H9 (cell line): ENCODE results near the gene ANKRD29. TPM values are rescaled to one million over a fixed set of nuclear protein-coding genes. Genes with fewer than 3 reads are reported as not detected.

ENCODE experiments used
- DNase-seq: peaks from one replicate; pipeline ENCODE4 v3.0.0-alpha.2; 2017
- H2AFZ ChIP-seq: one replicate; pipeline ENCODE4 v1.6.1; 2013; ENCODE audit warnings: mild to moderate bottlenecking, low read length, control low read depth, moderate library complexity
- H2AK5ac ChIP-seq: 2 replicates; pipeline ENCODE4 v1.6.1; 2013; ENCODE audit warnings: low read length, control low read depth, mixed read lengths; ENCODE audit not compliant: insufficient read length
- H2BK120ac ChIP-seq: one replicate; pipeline ENCODE4 v1.6.1; 2013; ENCODE audit warnings: low read depth, mild to moderate bottlenecking, low read length, control low read depth, inconsistent platforms; ENCODE audit not compliant: poor library complexity, severe bottlenecking
- H2BK12ac ChIP-seq: 2 replicates; pipeline ENCODE4 v1.6.1; 2013; ENCODE audit warnings: low read length, control low read depth, mixed read lengths, low read depth; ENCODE audit not compliant: insufficient read length
- H2BK15ac ChIP-seq: 2 replicates; pipeline ENCODE4 v1.6.1; 2013; ENCODE audit warnings: low read depth, low read length, control low read depth
- H2BK20ac ChIP-seq: one replicate; pipeline ENCODE4 v1.6.1; 2013; ENCODE audit warnings: low read depth, mild to moderate bottlenecking, low read length, control low read depth, inconsistent platforms; ENCODE audit not compliant: poor library complexity, severe bottlenecking
- H2BK5ac ChIP-seq: 2 replicates; pipeline ENCODE4 v1.6.1; 2013; ENCODE audit warnings: low read length, control low read depth, mixed read lengths; ENCODE audit not compliant: insufficient read length
- H3K14ac ChIP-seq: 2 replicates; pipeline ENCODE4 v1.6.1; 2013; ENCODE audit warnings: low read length, control low read depth; ENCODE audit not compliant: insufficient read depth
- H3K18ac ChIP-seq: 2 replicates; pipeline ENCODE4 v1.6.1; 2013; ENCODE audit warnings: low read depth, mild to moderate bottlenecking, mixed read lengths, low read length, control low read depth; ENCODE audit not compliant: insufficient read length
- H3K23ac ChIP-seq: 2 replicates; pipeline ENCODE4 v1.6.1; 2013; ENCODE audit warnings: low read length, control low read depth, mixed read lengths, low read depth; ENCODE audit not compliant: insufficient read length
- H3K23me2 ChIP-seq: 2 replicates; pipeline ENCODE4 v1.6.1; 2013; ENCODE audit warnings: low read depth, mild to moderate bottlenecking, mixed read lengths, low read length, control low read depth; ENCODE audit not compliant: insufficient read length, poor library complexity, severe bottlenecking
- H3K27ac ChIP-seq: 2 replicates; pipeline ENCODE4 v1.5.1; 2013; ENCODE audit warnings: low read length, control low read depth, mixed read lengths, low read depth; ENCODE audit not compliant: insufficient read length
- H3K27me3 ChIP-seq: 2 replicates; pipeline ENCODE4 v1.6.1; 2013; ENCODE audit warnings: low read length, control low read depth, inconsistent platforms; ENCODE audit not compliant: insufficient read depth
- H3K4ac ChIP-seq: 2 replicates; pipeline ENCODE4 v1.6.1; 2013; ENCODE audit warnings: low read depth, mild to moderate bottlenecking, control low read depth, inconsistent platforms, low read length, moderate library complexity
- H3K4me1 ChIP-seq: 2 replicates; pipeline ENCODE4 v1.6.1; 2013; ENCODE audit warnings: low read length, control low read depth, inconsistent platforms; ENCODE audit not compliant: insufficient read depth
- H3K4me2 ChIP-seq: 2 replicates; pipeline ENCODE4 v1.6.1; 2013; ENCODE audit warnings: low read length, control low read depth, mixed read lengths; ENCODE audit not compliant: insufficient read length, insufficient read depth
- H3K56ac ChIP-seq: 2 replicates; pipeline ENCODE4 v1.6.1; 2013; ENCODE audit warnings: low read depth, mild to moderate bottlenecking, mixed read lengths, low read length, control low read depth; ENCODE audit not compliant: insufficient read length
- H3K79me1 ChIP-seq: 2 replicates; pipeline ENCODE4 v1.6.1; 2013; ENCODE audit warnings: low read depth, mild to moderate bottlenecking, moderate library complexity, low read length, control low read depth, inconsistent platforms; ENCODE audit not compliant: insufficient read depth, poor library complexity, severe bottlenecking
- H3K79me2 ChIP-seq: 2 replicates; pipeline ENCODE4 v1.6.1; 2013; ENCODE audit warnings: low read length, control low read depth, inconsistent platforms; ENCODE audit not compliant: insufficient read depth
- H3K9ac ChIP-seq: 2 replicates; pipeline ENCODE4 v1.6.1; 2013; ENCODE audit warnings: low read length, control low read depth, mixed read lengths; ENCODE audit not compliant: insufficient read length; ENCODE audit errors: extremely low read depth
- H3K9me3 ChIP-seq: one replicate; pipeline ENCODE4 v1.6.1; 2013; ENCODE audit warnings: low read depth, low read length, inconsistent platforms; ENCODE audit not compliant: control insufficient read depth
- H3T11ph ChIP-seq: one replicate; pipeline ENCODE4 v1.6.1; 2013; ENCODE audit warnings: mild to moderate bottlenecking, low read length, control low read depth, inconsistent platforms
- H4K20me1 ChIP-seq: one replicate; pipeline ENCODE4 v1.6.1; 2013; ENCODE audit not compliant: control insufficient read depth, insufficient read length, insufficient read depth
- H4K5ac ChIP-seq: 2 replicates; pipeline ENCODE4 v1.6.1; 2013; ENCODE audit warnings: low read depth, mild to moderate bottlenecking, mixed read lengths, low read length, control low read depth; ENCODE audit not compliant: insufficient read length
- H4K8ac ChIP-seq: replicated peaks from 2 replicates; pipeline ENCODE4 v1.6.1; 2013; ENCODE audit warnings: low read length, control low read depth, mixed read lengths, low read depth; ENCODE audit not compliant: insufficient read length
- H4K91ac ChIP-seq: 2 replicates; pipeline ENCODE4 v1.6.1; 2013; ENCODE audit warnings: low read depth, mild to moderate bottlenecking, moderate library complexity, mixed read lengths, low read length, control low read depth; ENCODE audit not compliant: insufficient read length
- H3K27ac Mint-ChIP-seq, 3 experiments: 2 replicates in 2 of 3; 3 replicates in 1 of 3; pipeline ENCODE4 v1.8.0; 2020 to 2021; ENCODE audit warnings: mixed read lengths in 3 of 3, mild to moderate bottlenecking in 1 of 3, moderate library complexity in 1 of 3
- H3K27me3 Mint-ChIP-seq: 2 replicates; pipeline ENCODE4 v1.8.0; 2021; ENCODE audit warnings: low read depth, mild to moderate bottlenecking, moderate library complexity, mixed read lengths
- H3K36me3 Mint-ChIP-seq, 3 experiments: 2 replicates in 2 of 3; 3 replicates in 1 of 3; pipeline ENCODE4 v1.8.0; 2020 to 2021; ENCODE audit warnings: low read depth in 3 of 3, mixed read lengths in 3 of 3; ENCODE audit not compliant: insufficient read depth in 1 of 3
- H3K4me1 Mint-ChIP-seq, 2 experiments: 2 replicates each; pipeline ENCODE4 v1.8.0; 2020; ENCODE audit warnings: mixed read lengths in 2 of 2
- H3K4me3 Mint-ChIP-seq, 2 experiments: 2 replicates in 1 of 2; 3 replicates in 1 of 2; pipeline ENCODE4 v1.8.0; 2020 to 2021; ENCODE audit warnings: mild to moderate bottlenecking in 2 of 2, mixed read lengths in 2 of 2, moderate library complexity in 1 of 2
- H3K9me3 Mint-ChIP-seq, 2 experiments: 2 replicates in 1 of 2; 3 replicates in 1 of 2; pipeline ENCODE4 v1.8.0; 2020; ENCODE audit warnings: mild to moderate bottlenecking in 2 of 2, mixed read lengths in 2 of 2, moderate library complexity in 1 of 2
- CTCF ChIP-seq: fragments of 200-600 bp; sonication (generic); conservative IDR thresholded peaks from 3 replicates; pipeline ENCODE4 v1.8.0; 2021; ENCODE audit warnings: antibody characterized with exemption, mild to moderate bottlenecking
- WGBS: extraction: QIAGEN DNeasy Blood & Tissue Kit; methylation state at CpG from one replicate; pipeline ENCODE4 v1.1.7; 2013; ENCODE audit warnings: missing lambda C conversion rate, low lambda C conversion rate, mixed read lengths; ENCODE audit not compliant: insufficient read length; ENCODE audit errors: extremely low coverage; 5-methylcytosine and 5-hydroxymethylcytosine counted together
- total RNA-seq: library from RNA; stranded (reverse); gene quantifications from 2 replicates; pipeline ENCODE4 v1.2.1, GENCODE V29; 2021

The ANKRD29 gene
- total RNA-seq, 1 experiment from 2014 or later: 2.1 TPM

DNA sequence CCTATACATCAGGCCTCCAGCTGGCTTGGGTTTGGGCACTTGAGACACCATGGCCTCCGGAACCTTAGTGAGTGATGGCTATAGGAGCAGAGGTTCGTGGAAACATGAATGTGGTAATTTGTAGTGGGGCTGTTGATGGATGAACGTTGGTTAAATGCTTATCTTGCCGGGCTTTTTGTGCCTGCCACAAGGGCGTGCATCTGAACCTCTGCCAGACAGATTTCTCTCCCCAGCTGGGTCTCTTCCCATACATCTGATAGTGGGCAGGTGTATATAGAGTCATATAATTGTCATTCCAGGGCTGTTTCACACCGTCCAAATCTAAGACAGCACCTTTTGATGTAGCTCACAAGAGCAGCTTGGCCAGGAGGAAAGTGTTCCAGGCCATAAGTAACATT lies 41.3 kb upstream of the ANKRD29 start:
- TF ChIP-seq CTCF: no peak
- Histone ChIP-seq H3K27me3 (no peaks in the 10 kb centered on the region), H3K23me2 (no peaks in the 10 kb centered on the region), H3K79me2 (no peaks in the 10 kb centered on the region), H4K20me1 (no peaks in the 10 kb centered on the region), H3K18ac (no peak overlapping the region), H3K9ac (no peak overlapping the region), H3K79me1 (no peaks in the 10 kb centered on the region), H3K4ac (no peak overlapping the region), H3T11ph (no peak overlapping the region), H2BK15ac (no peak overlapping the region), H3K23ac (no peak overlapping the region), H3K4me1 (no peaks in the 10 kb centered on the region), H2BK5ac (no peak overlapping the region), H3K14ac (no peak overlapping the region), H2AK5ac (no peak overlapping the region), H3K9me3 (no peaks in the 10 kb centered on the region), H3K4me2 (no peak overlapping the region), H2BK12ac (no peak overlapping the region), H2BK20ac (no peak overlapping the region), H4K91ac (no peak overlapping the region), H2BK120ac (no peak overlapping the region), H3K56ac (no peak overlapping the region), H4K8ac (no peak overlapping the region), H4K5ac (no peak overlapping the region), H2AFZ (no peak overlapping the region), H3K27ac (no peak overlapping the region)
- Mint-ChIP-seq H3K4me3 (no peak overlapping the region), H3K4me1 (no peaks in the 10 kb centered on the region), H3K36me3 (no peaks in the 10 kb centered on the region), H3K27me3 (peaks cover 10% of the 10 kb centered on the region), H3K9me3 (peaks cover 0 to 4% of the 10 kb centered on the region in 2 experiments; a peak in 3 of 5 replicates), H3K27ac (no peak overlapping the region)
- no CpG with 5 or more reads among the region's 6 CpGs for WGBS
- no peak for DNase-seq
